Measurements from ENCODE around the gene SGSM1. TPM values are rescaled to one million over a fixed set of nuclear protein-coding genes. Genes with fewer than 3 reads are reported as not detected.

The SGSM1 gene
- total and polyA plus RNA-seq, 10 of the 15 experiments (the other 5 are each of a cell fraction or from before 2014, with no cell fraction given), result not detected

- TF ChIP-seq RAD51 (IDR thresholded peaks at IDR 0.05) (no peak), ATF2 (IDR thresholded peaks at IDR 0.05; ENCODE audit: low read length) (no peak), NBN (IDR thresholded peaks at IDR 0.05) (no peak), POU2F2 (IDR thresholded peaks at IDR 0.05; ENCODE audit: borderline replicate concordance, low read depth, low read length) (no peak), RELB (IDR thresholded peaks at IDR 0.05; ENCODE audit: low read depth) (no peak)
Measured at GRCh38 chr22:24789516-24789915, 16.5 kb upstream of the SGSM1 start (continued).

GRCh38 chr22:24791362-24791761, 14.6 kb upstream of the SGSM1 start:
- H3K27ac ChIP-seq (ENCODE audit: control insufficient read depth, insufficient read depth), result no peak overlapping the region
- in situ Hi-C loops (cut with MboI), result no loop called here
- FAIRE-seq (no peak), ATAC-seq (no peak), DNase-seq (ENCODE audit: low read depth, low spot score) (no peak)
- ChIA-PET POLR2A (no interaction called here), CTCF (interaction anchor here (4.1 kb wide), 1 partner anchor 11 kb away, joined by 17 read pairs; no protein-coding TSS in a partner anchor), RAD21 (ENCODE audit: unreplicated experiment) (no interaction called here), SMC1A (ENCODE audit: uncharacterized antibody, unreplicated experiment) (no interaction called here)
- no peak overlapping the region for H3K9ac ChIP-seq (ENCODE audit: control insufficient read depth, insufficient read depth, low read length)
- H3K4me1 ChIP-seq (ENCODE audit: control insufficient read depth, insufficient read depth, low read length), result no peaks in the 10 kb centered on the region
- 68% methylated on average over 6 of the region's 6 CpGs for WGBS (ENCODE audit: insufficient coverage, insufficient replicate concordance, low lambda C conversion rate, missing lambda C conversion rate)
- no TSS peak for BruUV-seq (replicated peaks)
- H3K27me3 ChIP-seq (replicated peaks in 1 of 2; ENCODE audit: control insufficient read depth in 2 of 2, insufficient read depth in 2 of 2, low read length in 1 of 2), result no peaks in the 10 kb centered on the region; a peak in 1 of 4 replicates
- TF ChIP-seq NFIC (IDR thresholded peaks at IDR 0.05; ENCODE audit: low read depth, low read length) (no peak), ZBTB40 (IDR thresholded peaks at IDR 0.05; ENCODE audit: borderline replicate concordance) (no peak), TCF3 (IDR thresholded peaks at IDR 0.05; ENCODE audit: borderline replicate concordance, insufficient read depth, low read depth, low read length) (no peak), WRNIP1 (IDR thresholded peaks at IDR 0.05; ENCODE audit: borderline replicate concordance, low read depth, low read length) (no peak), HDAC2 (IDR thresholded peaks at IDR 0.05) (no peak), MYC (IDR thresholded peaks at IDR 0.05; ENCODE audit: insufficient read depth, insufficient read length, insufficient replicate concordance, low read length, severe bottlenecking) (no peak)
- intact Hi-C loops (cut with micrococcal nuclease; ENCODE audit: unreplicated experiment), result no loop called here
- no peaks in the 10 kb centered on the region for H3K36me3 ChIP-seq (ENCODE audit: control insufficient read depth in 2 of 2, insufficient read depth in 2 of 2, low read length in 1 of 2)
- no peak overlapping the region for H2AFZ ChIP-seq (ENCODE audit: control insufficient read depth, low read depth, low read length)
- no peak overlapping the region for H3K4me2 ChIP-seq (ENCODE audit: control insufficient read depth, insufficient read depth)
- no peak overlapping the region for H3K4me3 ChIP-seq
- H4K20me1 ChIP-seq (ENCODE audit: control insufficient read depth, insufficient read depth), result no peaks in the 10 kb centered on the region; the same call in 1 of the 2 replicates
- no peaks in the 10 kb centered on the region for H3K79me2 ChIP-seq (ENCODE audit: control insufficient read depth, insufficient read depth, low read length)
- H3K9me3 ChIP-seq (replicated peaks; ENCODE audit: control insufficient read depth, insufficient read depth, low read length), result no peaks in the 10 kb centered on the region

Measured in GM12878 (cell line).